Measurements from ENCODE around the gene FN3K.

Gene FN3K

DNA sequence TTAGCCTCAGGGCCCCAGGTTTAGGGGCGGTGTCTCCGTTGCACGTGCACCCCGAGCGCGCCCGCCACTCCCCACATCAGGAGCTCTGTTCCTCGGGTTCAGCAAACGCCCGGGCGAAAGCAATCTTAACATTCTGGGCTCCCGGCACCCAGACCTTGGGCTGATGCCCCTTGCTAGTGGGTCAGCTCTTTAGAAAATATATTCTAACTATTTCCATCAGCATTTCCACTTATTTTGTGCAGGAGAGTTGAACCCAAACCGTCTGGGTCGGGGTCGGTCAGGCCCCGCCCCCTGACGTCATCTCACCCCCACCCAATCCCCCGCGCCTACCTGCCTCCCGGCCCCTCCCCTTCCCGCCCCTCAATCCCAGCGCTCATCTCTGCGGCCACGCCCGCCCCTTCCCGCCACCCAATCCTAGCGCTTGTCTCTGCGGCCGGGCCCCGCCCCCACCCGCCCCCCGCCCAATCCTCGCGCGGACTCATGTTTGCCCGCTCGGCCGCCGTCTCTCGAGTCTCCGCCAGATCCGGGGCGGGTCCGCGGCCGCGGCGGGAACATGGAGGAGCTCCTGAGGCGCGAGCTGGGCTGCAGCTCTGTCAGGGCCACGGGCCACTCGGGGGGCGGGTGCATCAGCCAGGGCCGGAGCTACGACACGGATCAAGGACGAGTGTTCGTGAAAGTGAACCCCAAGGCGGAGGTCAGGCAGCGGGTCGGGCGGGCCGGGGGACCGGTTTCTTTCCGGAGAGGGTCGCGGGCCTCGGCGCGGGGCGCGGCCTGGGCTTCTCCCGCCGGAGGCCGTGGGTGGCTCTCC, 19.0 kb upstream of the FN3K start, which contains the start of gene FN3KRP:
TSS of gene FN3KRP (plus strand) at position 504 of the 808 bp plus-strand sequence. CDS start at position 554, 50 bp downstream.
- peak within 1 kb of the TSS; percentile 73 for H3K27ac ChIP-seq
- TF ChIP-seq, protein P1, sequence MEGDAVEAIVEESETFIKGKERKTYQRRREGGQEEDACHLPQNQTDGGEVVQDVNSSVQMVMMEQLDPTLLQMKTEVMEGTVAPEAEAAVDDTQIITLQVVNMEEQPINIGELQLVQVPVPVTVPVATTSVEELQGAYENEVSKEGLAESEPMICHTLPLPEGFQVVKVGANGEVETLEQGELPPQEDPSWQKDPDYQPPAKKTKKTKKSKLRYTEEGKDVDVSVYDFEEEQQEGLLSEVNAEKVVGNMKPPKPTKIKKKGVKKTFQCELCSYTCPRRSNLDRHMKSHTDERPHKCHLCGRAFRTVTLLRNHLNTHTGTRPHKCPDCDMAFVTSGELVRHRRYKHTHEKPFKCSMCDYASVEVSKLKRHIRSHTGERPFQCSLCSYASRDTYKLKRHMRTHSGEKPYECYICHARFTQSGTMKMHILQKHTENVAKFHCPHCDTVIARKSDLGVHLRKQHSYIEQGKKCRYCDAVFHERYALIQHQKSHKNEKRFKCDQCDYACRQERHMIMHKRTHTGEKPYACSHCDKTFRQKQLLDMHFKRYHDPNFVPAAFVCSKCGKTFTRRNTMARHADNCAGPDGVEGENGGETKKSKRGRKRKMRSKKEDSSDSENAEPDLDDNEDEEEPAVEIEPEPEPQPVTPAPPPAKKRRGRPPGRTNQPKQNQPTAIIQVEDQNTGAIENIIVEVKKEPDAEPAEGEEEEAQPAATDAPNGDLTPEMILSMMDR (conservative IDR thresholded peaks at IDR 0.05), result no peak
- TF ChIP-seq ZFX (IDR thresholded peaks at IDR 0.05), result peak; percentile 82; the same call in 1 of the 2 replicates

DNA sequence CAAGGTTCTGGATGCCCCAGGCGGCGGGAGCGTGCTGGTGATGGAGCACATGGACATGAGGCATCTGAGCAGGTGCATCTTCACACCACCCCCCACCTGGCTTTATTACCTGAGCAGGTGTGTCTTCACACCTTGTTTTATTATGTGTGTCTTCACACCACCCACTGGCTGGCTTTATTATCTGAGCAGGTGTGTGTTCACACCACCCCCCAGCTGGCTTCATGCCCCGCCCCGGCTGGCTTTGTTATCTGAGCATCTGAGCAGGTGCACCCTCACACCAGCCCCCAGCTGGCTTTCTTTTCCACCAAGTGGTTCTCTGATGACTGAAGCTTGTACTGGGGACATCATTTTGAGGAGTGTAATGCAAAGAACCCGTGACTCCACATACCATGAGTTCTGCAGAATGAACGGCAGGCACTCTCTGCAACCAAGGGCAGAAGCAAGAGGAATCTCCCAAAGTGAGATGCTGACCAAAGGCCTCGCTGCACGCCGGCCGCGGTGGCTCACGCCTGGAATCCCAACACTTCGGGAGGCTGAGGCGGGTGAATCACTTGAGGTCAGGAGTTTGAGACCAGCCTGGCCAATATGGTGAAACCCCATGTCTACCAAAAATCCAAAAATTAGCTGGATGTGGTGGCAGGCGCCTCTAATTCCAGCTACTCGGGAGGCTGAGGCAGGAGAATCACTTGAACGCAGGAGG, 16.3 kb upstream of the FN3K start:
- TF ChIP-seq ZFX (IDR thresholded peaks at IDR 0.05), result no peak
- TF ChIP-seq, protein P1 (conservative IDR thresholded peaks at IDR 0.05), result no peak

DNA sequence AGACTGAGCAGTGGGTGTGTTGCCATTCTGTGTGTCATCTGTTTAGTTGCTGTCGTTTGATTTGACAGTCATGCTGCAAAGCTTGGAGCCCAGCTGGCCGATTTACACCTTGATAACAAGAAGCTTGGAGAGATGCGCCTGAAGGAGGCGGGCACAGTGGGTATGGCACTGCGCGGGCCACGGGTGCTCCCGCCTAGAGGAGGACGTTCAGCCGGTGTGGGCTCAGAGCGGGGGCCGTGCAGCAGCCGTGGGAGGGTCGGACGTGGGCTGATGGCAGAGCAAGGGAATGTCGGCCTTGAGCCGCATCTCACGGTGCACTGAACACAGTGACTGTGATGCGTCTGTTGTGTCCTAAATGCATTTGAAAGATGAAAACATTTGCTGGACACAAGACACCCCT, 15.2 kb upstream of the FN3K start:
- H3K27ac ChIP-seq, result no peak overlapping the region
- no peak for TF ChIP-seq ZFX (IDR thresholded peaks at IDR 0.05)
- TF ChIP-seq, protein P1 (conservative IDR thresholded peaks at IDR 0.05), result no peak

More for the DNA sequence above, 16.3 kb upstream of the FN3K start:
- H3K27ac ChIP-seq, result no peak overlapping the region

DNA sequence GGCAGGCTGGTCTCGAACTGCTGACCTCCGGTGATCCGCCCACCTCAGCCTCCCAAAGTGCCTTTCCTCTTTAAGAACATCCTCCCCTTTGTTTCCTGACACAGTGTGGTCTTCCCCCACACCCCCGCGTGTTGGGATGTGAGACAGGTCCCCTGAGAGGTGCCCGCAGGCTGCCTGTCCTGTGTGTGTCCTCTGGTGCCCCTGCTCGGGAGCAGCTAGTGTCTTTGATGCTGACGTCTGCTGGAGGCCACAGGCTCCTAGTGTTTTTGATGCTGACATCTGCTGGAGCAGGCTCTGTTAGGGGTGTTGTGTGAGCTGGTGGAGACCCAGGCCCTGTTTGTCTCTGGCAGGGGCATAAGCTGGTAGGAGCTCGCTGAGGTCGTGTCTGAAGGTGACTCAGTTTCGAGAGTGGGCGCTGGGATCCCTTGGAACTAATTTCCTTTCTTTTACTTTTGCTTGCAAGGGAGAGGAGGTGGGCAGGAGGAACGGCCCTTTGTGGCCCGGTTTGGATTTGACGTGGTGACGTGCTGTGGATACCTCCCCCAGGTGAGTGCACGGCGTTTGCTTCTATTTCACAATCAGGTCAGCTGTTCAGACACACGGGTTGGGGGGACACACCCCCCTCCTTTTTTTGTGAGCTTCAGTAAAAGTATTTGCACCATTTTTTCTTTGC, 12.9 kb upstream of the FN3K start:
- no peak overlapping the region for H3K27ac ChIP-seq
- no peak for TF ChIP-seq ZFX (IDR thresholded peaks at IDR 0.05)
- TF ChIP-seq, protein P1 (conservative IDR thresholded peaks at IDR 0.05), result no peak

DNA sequence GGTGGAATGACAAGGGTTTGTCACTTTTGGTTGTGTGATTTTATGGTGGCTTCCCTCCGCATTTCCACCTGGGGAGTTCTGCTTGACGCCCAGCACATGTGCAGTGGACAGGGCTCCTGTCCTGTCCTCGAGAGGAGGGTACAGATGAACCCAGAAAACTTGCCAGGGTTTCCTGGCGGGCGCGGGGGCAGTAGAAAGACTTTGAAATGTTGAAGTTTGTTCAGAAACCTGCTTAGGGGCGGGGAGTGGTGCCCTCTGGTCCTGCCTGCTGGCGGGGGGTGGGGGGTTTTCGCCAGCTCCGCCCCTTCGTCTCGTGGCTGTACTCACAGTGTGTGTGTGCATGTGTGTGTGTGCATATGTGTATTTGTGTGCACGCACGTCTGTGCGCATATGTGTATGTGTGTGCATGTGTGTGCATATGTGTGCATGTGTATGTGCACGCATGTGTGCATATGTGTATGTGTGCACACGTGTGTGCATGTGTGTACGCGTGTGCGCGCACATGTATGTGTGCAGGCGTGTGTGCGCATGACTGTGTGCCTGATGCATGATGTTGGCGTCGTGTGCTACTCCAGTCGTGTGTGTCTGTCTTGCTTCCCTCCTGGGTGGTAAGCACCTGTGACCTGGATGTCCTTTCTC, 12.1 kb upstream of the FN3K start:
- TF ChIP-seq ZFX (IDR thresholded peaks at IDR 0.05), result no peak
- TF ChIP-seq, protein P1 (conservative IDR thresholded peaks at IDR 0.05), result no peak
- H3K27ac ChIP-seq, result no peak overlapping the region

DNA sequence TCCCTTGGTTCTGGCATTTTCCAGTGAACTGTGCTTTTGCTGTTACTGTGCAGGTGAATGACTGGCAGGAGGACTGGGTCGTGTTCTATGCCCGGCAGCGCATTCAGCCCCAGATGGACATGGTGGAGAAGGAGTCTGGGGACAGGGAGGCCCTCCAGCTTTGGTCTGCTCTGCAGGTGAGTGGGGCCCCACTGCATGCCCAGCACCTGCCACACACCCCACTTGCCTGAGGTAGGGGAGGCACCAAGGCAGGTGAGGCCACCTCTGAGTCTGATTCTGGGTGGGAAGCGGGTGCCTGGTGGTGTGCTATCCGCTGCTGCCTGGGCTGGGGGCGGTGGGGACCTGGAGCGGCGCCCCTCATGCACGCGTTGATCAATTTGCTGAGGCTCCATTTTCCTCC, 9.0 kb upstream of the FN3K start:
- TF ChIP-seq ZFX (IDR thresholded peaks at IDR 0.05), result no peak
- TF ChIP-seq, protein P1 (conservative IDR thresholded peaks at IDR 0.05), result no peak
- H3K27ac ChIP-seq, result no peak overlapping the region

Data from C4-2B (cell line).